Peyer's patch (tissue), 4 donors: Measurements from ENCODE around the gene SMARCA1. TPM values are rescaled to one million over a fixed set of nuclear protein-coding genes. Genes with fewer than 3 reads are reported as not detected.

Experiments used
- DNase-seq, 3 donors: peaks; one replicate each; pipeline ENCODE4 v3.0.0-alpha.2; 2017 to 2019
- H3K27ac ChIP-seq, 4 donors: fragments of 200-600 bp; sonication (generic); one replicate each; pipeline ENCODE4 v1.5.1; 2016 to 2019
- H3K27me3 ChIP-seq, 2 donors: fragments of 200-600 bp; sonication (generic); one replicate each; pipeline ENCODE4 v1.5.1; 2019
- H3K36me3 ChIP-seq, 3 donors: fragments of 200-600 bp; sonication (generic); one replicate each; pipeline ENCODE4 v1.5.1; 2016 to 2019
- H3K4me1 ChIP-seq, 4 donors: fragments of 200-600 bp; sonication (generic); one replicate each; pipeline ENCODE4 v1.5.1; 2016 to 2019
- H3K4me3 ChIP-seq, 4 donors: fragments of 200-600 bp; sonication (generic); 1 replicate in 3 of 4; 2 replicates in 1 of 4; pipeline ENCODE4 v1.5.1; 2016 to 2019; ENCODE audit warnings: mild to moderate bottlenecking in 1 of 4
- H3K9me3 ChIP-seq, 4 donors: fragments of 200-600 bp; sonication (generic); one replicate each; pipeline ENCODE4 v1.5.1; 2016 to 2019; ENCODE audit warnings: mild to moderate bottlenecking in 1 of 4
- CTCF ChIP-seq, 6 experiments: fragments of 450-650 bp in 4 of 6; fragments of 200-600 bp in 2 of 6; sonication (generic) in 1 of 6; IDR thresholded peaks; one replicate each; pipeline ENCODE4 v1.5.1; 2017 to 2019; ENCODE audit warnings: antibody characterized with exemption in 6 of 6, mild to moderate bottlenecking in 3 of 6, moderate library complexity in 1 of 6
- POLR2A ChIP-seq, 2 donors: fragments of 450-650 bp; IDR thresholded peaks; one replicate each; pipeline ENCODE4 v1.5.1; 2017; ENCODE audit warnings: antibody characterized with exemption in 2 of 2, mild to moderate bottlenecking in 2 of 2, moderate library complexity in 2 of 2
- total RNA-seq, 4 donors: library from RNA; depleted of rRNA; stranded (reverse); fragments of >200 nt; gene quantifications; one replicate each; pipeline ENCODE4 v1.1.0, GENCODE V29; 2016

Gene SMARCA1
- total RNA-seq, 4 donors from 2014 or later, result 3.9 to 17.3 (median 5.6) TPM

- DNase-seq, result no peak
- H3K36me3 ChIP-seq, result no peaks in the 10 kb centered on the region
- H3K27me3 ChIP-seq, result no peaks in the 10 kb centered on the region
- no peaks in the 10 kb centered on the region for H3K9me3 ChIP-seq
- no peaks in the 10 kb centered on the region for H3K4me1 ChIP-seq
- no peak for TF ChIP-seq POLR2A (IDR thresholded peaks at IDR 0.05)
- TF ChIP-seq CTCF (IDR thresholded peaks at IDR 0.05), result no peak
- no peak overlapping the region for H3K27ac ChIP-seq
- no peak overlapping the region for H3K4me3 ChIP-seq
Observed at GRCh38 chrX:129512409-129512808, 10.9 kb downstream of the SMARCA1 start.

GRCh38 chrX:129511689-129512088, 11.6 kb downstream of the SMARCA1 start:
- TF ChIP-seq CTCF (IDR thresholded peaks at IDR 0.05), result no peak
- no peak for TF ChIP-seq POLR2A (IDR thresholded peaks at IDR 0.05)
- Histone ChIP-seq H3K9me3 (no peaks in the 10 kb centered on the region), H3K27me3 (no peaks in the 10 kb centered on the region), H3K36me3 (no peaks in the 10 kb centered on the region), H3K4me3 (no peak overlapping the region), H3K4me1 (no peaks in the 10 kb centered on the region), H3K27ac (no peak overlapping the region)
- no peak for DNase-seq

GRCh38 chrX:129510331-129510730, 13.0 kb downstream of the SMARCA1 start:
- Histone ChIP-seq H3K36me3 (no peaks in the 10 kb centered on the region), H3K9me3 (no peaks in the 10 kb centered on the region), H3K4me3 (no peak overlapping the region), H3K4me1 (no peaks in the 10 kb centered on the region), H3K27me3 (no peaks in the 10 kb centered on the region), H3K27ac (no peak overlapping the region)
- TF ChIP-seq CTCF (IDR thresholded peaks at IDR 0.05) (no peak), POLR2A (IDR thresholded peaks at IDR 0.05) (no peak)
- DNase-seq, result no peak

- Histone ChIP-seq H3K36me3 (no peaks in the 10 kb centered on the region), H3K4me1 (no peaks in the 10 kb centered on the region), H3K9me3 (no peaks in the 10 kb centered on the region), H3K27me3 (no peaks in the 10 kb centered on the region), H3K4me3 (no peak overlapping the region), H3K27ac (no peak overlapping the region)
- TF ChIP-seq CTCF (IDR thresholded peaks at IDR 0.05), result no peak
- no peak for TF ChIP-seq POLR2A (IDR thresholded peaks at IDR 0.05)
- DNase-seq, result no peak
Observed at GRCh38 chrX:129497146-129497843, 26.0 kb downstream of the SMARCA1 start.

GRCh38 chrX:129496625-129497024, 26.7 kb downstream of the SMARCA1 start:
- TF ChIP-seq POLR2A (IDR thresholded peaks at IDR 0.05) (no peak), CTCF (IDR thresholded peaks at IDR 0.05) (no peak)
- Histone ChIP-seq H3K27ac (no peak overlapping the region), H3K9me3 (no peaks in the 10 kb centered on the region), H3K36me3 (no peaks in the 10 kb centered on the region), H3K4me3 (no peak overlapping the region), H3K27me3 (no peaks in the 10 kb centered on the region), H3K4me1 (no peaks in the 10 kb centered on the region)
- no peak for DNase-seq

GRCh38 chrX:129495900-129496299, 27.4 kb downstream of the SMARCA1 start:
- no peaks in the 10 kb centered on the region for H3K9me3 ChIP-seq
- no peak overlapping the region for H3K27ac ChIP-seq
- no peaks in the 10 kb centered on the region for H3K36me3 ChIP-seq
- H3K4me3 ChIP-seq, result no peak overlapping the region
- H3K4me1 ChIP-seq, result no peaks in the 10 kb centered on the region
- TF ChIP-seq POLR2A (IDR thresholded peaks at IDR 0.05), result no peak
- no peak for TF ChIP-seq CTCF (IDR thresholded peaks at IDR 0.05)
- DNase-seq, result no peak
- no peaks in the 10 kb centered on the region for H3K27me3 ChIP-seq
